K562 (cell line): ENCODE results near the gene TUBB6. TPM values are rescaled to one million over a fixed set of nuclear protein-coding genes. Genes with fewer than 3 reads are reported as not detected.

ENCODE experiments used
- ATAC-seq: fragments of 200-7000 bp; cut with Tn5 transposase; 3 replicates; pipeline ENCODE4 v1.9.1; 2020; ENCODE audit warnings: moderate library complexity
- BruUV-seq: library from RNA; stranded (reverse); fragments of 400-500 nt; replicated peaks from 2 replicates; lab custom pipeline; 2021; lab: Mats Ljungman, UMichigan
- CTCF ChIA-PET: fragments of 300-600 bp; formaldehyde crosslinking; extraction: SDS; loops from one replicate; lab custom pipeline; 2021; ENCODE audit warnings: low intra/inter-chr PET ratio; lab: Yijun Ruan, JAX
- POLR2A ChIA-PET: fragments of 300-600, 350-650 bp; sonication (Branson Sonifier 250); formaldehyde crosslinking; extraction: SDS; loops from one replicate; lab custom pipeline; 2021; ENCODE audit warnings: antibody characterized with exemption, inconsistent platforms; lab: Yijun Ruan, JAX
- DNase-seq, 4 experiments: peaks; one replicate each; pipeline versions ENCODE4 v3.0.0 to v3.0.0-alpha.2; 2011 to 2018; ENCODE audit warnings: low spot score in 3 of 4, mixed read lengths in 3 of 4; ENCODE audit errors: extremely low read depth in 1 of 4
- FAIRE-seq: peaks from 2 replicates; lab custom pipeline; 2011; peaks lifted over from hg19 to GRCh38; lab: Jason Lieb, UNC
- H2AFZ ChIP-seq: 2 replicates; pipeline ENCODE4 v1.6.0; 2011; ENCODE audit warnings: low read depth, low read length, control low read depth, inconsistent platforms
- H3K27ac ChIP-seq: fragments of 200-600 bp; 3 replicates; pipeline ENCODE4 v1.8.0; 2011; ENCODE audit warnings: low read depth, mild to moderate bottlenecking, control low read depth, inconsistent platforms, low read length, moderate library complexity, mixed read lengths; ENCODE audit errors: extremely low read depth
- H3K27me3 ChIP-seq, 2 experiments: fragments of 300-600 bp in 1 of 2; 2 replicates in 1 of 2; 3 replicates in 1 of 2; pipeline versions ENCODE4 v1.6.0 to v1.8.0; 2011; ENCODE audit warnings: inconsistent platforms in 2 of 2, low read length in 2 of 2, mild to moderate bottlenecking in 1 of 2, mixed read lengths in 1 of 2, moderate library complexity in 1 of 2; ENCODE audit not compliant: control insufficient read depth in 2 of 2, insufficient read depth in 2 of 2
- H3K36me3 ChIP-seq: fragments of 300-600 bp; 3 replicates; pipeline ENCODE4 v1.8.0; 2011; ENCODE audit warnings: mild to moderate bottlenecking, low read length, inconsistent platforms; ENCODE audit not compliant: control insufficient read depth, insufficient read depth
- H3K4me1 ChIP-seq, 2 experiments: fragments of 200-600 bp in 1 of 2; replicated peaks in 1 of 2; 2 replicates in 1 of 2; 3 replicates in 1 of 2; pipeline versions ENCODE4 v1.5.1 to v1.8.0; 2011; ENCODE audit warnings: inconsistent platforms in 2 of 2, low read length in 2 of 2, mild to moderate bottlenecking in 1 of 2, mixed read lengths in 1 of 2, moderate library complexity in 1 of 2; ENCODE audit not compliant: control insufficient read depth in 2 of 2, insufficient read depth in 2 of 2
- H3K4me2 ChIP-seq: 2 replicates; pipeline ENCODE4 v1.6.1; 2011; ENCODE audit warnings: low read length, control low read depth, inconsistent platforms, mixed read lengths; ENCODE audit not compliant: insufficient read depth
- H3K4me3 ChIP-seq: fragments of 200-600 bp; sonication (generic), shearing (Covaris generic); 2 replicates; pipeline ENCODE4 v1.5.1; 2016; ENCODE audit warnings: control low read depth, inconsistent platforms
- H3K79me2 ChIP-seq: fragments of 200-600 bp; 3 replicates; pipeline ENCODE4 v1.8.0; 2011; ENCODE audit warnings: low read length, inconsistent platforms; ENCODE audit not compliant: control insufficient read depth, insufficient read depth
- H3K9ac ChIP-seq, 2 experiments: 2 replicates each; pipeline versions ENCODE4 v1.6.0 to v1.6.1; 2011; ENCODE audit warnings: low read depth in 2 of 2, low read length in 2 of 2, control low read depth in 1 of 2, inconsistent platforms in 1 of 2, mild to moderate bottlenecking in 1 of 2, mixed read lengths in 1 of 2; ENCODE audit not compliant: insufficient read depth in 1 of 2
- H3K9me1 ChIP-seq: one replicate; pipeline ENCODE4 v1.6.0; 2011; ENCODE audit warnings: inconsistent platforms, mild to moderate bottlenecking, low read length, moderate library complexity; ENCODE audit not compliant: control insufficient read depth, insufficient read depth
- H3K9me3 ChIP-seq: replicated peaks from 2 replicates; pipeline ENCODE4 v1.5.1; 2011; ENCODE audit warnings: low read depth, low read length, inconsistent platforms; ENCODE audit not compliant: control insufficient read depth, insufficient read depth
- H4K20me1 ChIP-seq: replicated peaks from 2 replicates; pipeline ENCODE4 v1.6.1; 2011; ENCODE audit warnings: low read length, inconsistent platforms, mixed read lengths; ENCODE audit not compliant: control insufficient read depth, insufficient read depth
- BCOR ChIP-seq: fragments of 450-650 bp; IDR thresholded peaks from 2 replicates; pipeline ENCODE4 v1.6.1; 2016
- BDP1 ChIP-seq: IDR thresholded peaks from 3 replicates; pipeline ENCODE4 v1.6.1; 2011; ENCODE audit not compliant: insufficient read length, insufficient read depth
- CBFA2T3 ChIP-seq: fragments of 450-650 bp; IDR thresholded peaks from 2 replicates; pipeline ENCODE4 v1.6.1; 2017
- CTBP1 ChIP-seq: fragments of 450-650 bp; IDR thresholded peaks from 2 replicates; pipeline ENCODE4 v1.6.1; 2016; ENCODE audit warnings: borderline replicate concordance
- DDX20 ChIP-seq: fragments of 450-650 bp; IDR thresholded peaks from 2 replicates; pipeline ENCODE4 v1.6.1; 2016; ENCODE audit warnings: missing genetic modification characterization, low read depth, mild to moderate bottlenecking, missing compliant biosample characterization, moderate library complexity
- DMBX1 ChIP-seq: fragments of 250-450 bp; sonication (Bioruptor Pico); IDR thresholded peaks from 2 replicates; pipeline ENCODE4 v1.8.0; 2022; ENCODE audit warnings: inconsistent platforms, mild to moderate bottlenecking, moderate library complexity, borderline replicate concordance
- ESRRA ChIP-seq: fragments of 450-650 bp; IDR thresholded peaks from 2 replicates; pipeline ENCODE4 v1.6.1; 2014; ENCODE audit warnings: low read depth, mild to moderate bottlenecking, moderate library complexity, borderline replicate concordance
- GTF2A2 ChIP-seq: IDR thresholded peaks from 2 replicates; pipeline ENCODE4 v1.6.1; 2016; ENCODE audit warnings: mild to moderate bottlenecking, missing genetic modification characterization, missing compliant biosample characterization
- ILF3 ChIP-seq: fragments of 450-650 bp; IDR thresholded peaks from 2 replicates; pipeline ENCODE4 v1.6.1; 2018; ENCODE audit warnings: antibody characterized with exemption, mild to moderate bottlenecking, moderate library complexity, borderline replicate concordance
- KDM1A ChIP-seq, 2 experiments: fragments of 450-650 bp; IDR thresholded peaks; 2 replicates each; pipeline ENCODE4 v1.6.1; 2016; ENCODE audit warnings: mild to moderate bottlenecking in 2 of 2
- KHSRP ChIP-seq: fragments of 450-650 bp; IDR thresholded peaks from 2 replicates; pipeline ENCODE4 v1.6.1; 2017
- MEIS2 ChIP-seq: fragments of 450-650 bp; IDR thresholded peaks from 2 replicates; pipeline ENCODE4 v1.6.1; 2014; ENCODE audit warnings: mild to moderate bottlenecking; ENCODE audit not compliant: partially characterized antibody
- NR2C1 ChIP-seq, 2 experiments: fragments of 450-650 bp; IDR thresholded peaks; 2 replicates each; pipeline ENCODE4 v1.6.1; 2017; ENCODE audit warnings: mild to moderate bottlenecking in 2 of 2, antibody characterized with exemption in 1 of 2, inconsistent platforms in 1 of 2, missing compliant biosample characterization in 1 of 2, missing genetic modification characterization in 1 of 2
- RBFOX2 ChIP-seq: fragments of 200-400 bp; formaldehyde crosslinking; IDR thresholded peaks from 2 replicates; pipeline ENCODE4 v1.6.1; 2017; ENCODE audit warnings: low read depth, mild to moderate bottlenecking, low read length, moderate library complexity
- SP1 ChIP-seq: sonication (generic); formaldehyde crosslinking; IDR thresholded peaks from 2 replicates; pipeline ENCODE4 v1.8.1; 2022; ENCODE audit warnings: mild to moderate bottlenecking, missing genetic modification reagents
- SPI1 ChIP-seq: IDR thresholded peaks from 2 replicates; pipeline ENCODE4 v1.6.1; 2011; ENCODE audit warnings: low read depth, low read length, control low read depth, borderline replicate concordance
- ZNF146 ChIP-seq: IDR thresholded peaks from one replicate; pipeline ENCODE4 v1.6.1; 2018; ENCODE audit warnings: missing compliant biosample characterization; ENCODE audit not compliant: unreplicated experiment
- ZNF274 ChIP-seq: IDR thresholded peaks from 2 replicates; pipeline ENCODE4 v1.6.1; 2011; ENCODE audit warnings: low read depth, mild to moderate bottlenecking, low read length, moderate library complexity, borderline replicate concordance
- WGBS: fragments of 100-300 bp; shearing (Covaris generic); methylation state at CpG from one replicate; pipeline ENCODE4 v1.1.6; 2016; ENCODE audit warnings: low coverage, mixed read lengths; ENCODE audit not compliant: insufficient coverage; ENCODE audit errors: missing lambda C conversion rate; 5-methylcytosine and 5-hydroxymethylcytosine counted together
- in situ Hi-C: fragments of 300-500 bp; cut with MboI; formaldehyde crosslinking; loops from 4 replicates; pipeline ENCODE4 v1.15.0; 2018; ENCODE audit warnings: inconsistent platforms, mixed read lengths
- intact Hi-C: fragments of 100-400 bp; cut with micrococcal nuclease; formaldehyde crosslinking; loops from 2 replicates; pipeline ENCODE4 v1.14.2; 2022
- polyA plus RNA-seq, 8 experiments: library from polyadenylated mRNA; depleted of rRNA in 4 of 8; stranded (reverse) in 5 of 8; unstranded in 3 of 8; fragments of >200 nt; fragmentation: Nextera tagmentation in 2 of 8; fragmentation: Illumina TruSeq in 1 of 8; extraction: Ambion mirVana in 2 of 8; extraction: Trizol in 1 of 8; gene quantifications; 2 replicates each; pipeline versions ENCODE4 v1.2.1 to v1.2.3, GENCODE V29; 2011 to 2014; ENCODE audit warnings: inconsistent platforms in 1 of 8, missing spikeins in 1 of 8
- total RNA-seq, 7 experiments: library from RNA; depleted of rRNA in 6 of 7; stranded (reverse); fragments of >200 nt in 6 of 7; fragmentation: Illumina TruSeq in 2 of 7; extraction: Trizol in 2 of 7; gene quantifications; 2 replicates each; pipeline versions ENCODE4 v1.2.1 to v1.2.3, GENCODE V29; 2011 to 2021; ENCODE audit warnings: low replicate concordance in 1 of 7
- TF ChIP-seq, protein P1 (sequence below): fragments of 250-450 bp; sonication (Bioruptor Pico); IDR thresholded peaks from 2 replicates; pipeline ENCODE4 v1.8.0; 2022; ENCODE audit warnings: moderate library complexity, mild to moderate bottlenecking, inconsistent platforms
- TF ChIP-seq, protein P2 (sequence below), 2 experiments: IDR thresholded peaks in 1 of 2; conservative IDR thresholded peaks in 1 of 2; 2 replicates each; pipeline ENCODE4 v1.6.1; 2016; ENCODE audit warnings: low read depth in 2 of 2, mild to moderate bottlenecking in 1 of 2, missing compliant biosample characterization in 1 of 2, missing genetic modification characterization in 1 of 2, moderate library complexity in 1 of 2
- TF ChIP-seq, protein P3 (sequence below): fragments of 450-650 bp; IDR thresholded peaks from 2 replicates; pipeline ENCODE4 v1.6.1; 2016

TUBB6 gene
- total and polyA plus RNA-seq, 9 of the 15 experiments (the other 6 are each of a cell fraction or from before 2014, with no cell fraction given): 43.9 to 404 (median 81.1) TPM

DNA sequence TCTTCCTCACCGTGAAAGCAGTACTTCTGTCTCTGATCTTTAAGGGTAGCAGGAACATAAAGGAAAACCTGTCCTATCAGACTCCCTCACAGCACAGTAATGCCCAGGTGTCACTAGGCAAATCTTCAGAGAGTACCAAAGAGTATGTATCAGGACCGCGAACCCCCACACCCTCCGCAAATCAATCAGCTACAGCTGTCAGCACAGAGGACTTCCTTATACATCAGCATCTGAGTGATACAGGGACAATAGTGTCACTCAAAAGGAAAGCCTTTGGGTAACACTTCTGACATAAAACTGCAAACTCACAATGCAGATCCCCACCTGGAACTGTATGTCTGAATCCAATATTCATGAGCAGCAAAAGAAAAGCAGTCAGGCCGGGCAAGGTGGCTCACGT is 66.4 kb downstream of the TUBB6 start:
- BruUV-seq: no TSS peak
- TF ChIP-seq ZNF146 (CRISPR knock-in tag): no peak
- TF ChIP-seq CTBP1: peak; percentile 56
- TF ChIP-seq DDX20 (tag): no peak
- no peak for TF ChIP-seq SP1 (CRISPR knock-in tag)
- no peak for TF ChIP-seq ZNF274
- peak in 1 of 2 experiments; percentile 25; a peak in 2 of 4 replicates for TF ChIP-seq KDM1A (IDR thresholded peaks at IDR 0.05)
- TF ChIP-seq KHSRP: no peak
- TF ChIP-seq CBFA2T3: peak; percentile 50; the same call in 1 of the 2 replicates
- TF ChIP-seq MEIS2: peak; percentile 91
- TF ChIP-seq BDP1: no peak
- no peak for TF ChIP-seq RBFOX2
- TF ChIP-seq, protein P1, sequence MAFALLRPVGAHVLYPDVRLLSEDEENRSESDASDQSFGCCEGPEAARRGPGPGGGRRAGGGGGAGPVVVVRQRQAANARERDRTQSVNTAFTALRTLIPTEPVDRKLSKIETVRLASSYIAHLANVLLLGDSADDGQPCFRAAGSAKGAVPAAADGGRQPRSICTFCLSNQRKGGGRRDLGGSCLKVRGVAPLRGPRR (CRISPR knock-in tag): no peak
- TF ChIP-seq, protein P2, sequence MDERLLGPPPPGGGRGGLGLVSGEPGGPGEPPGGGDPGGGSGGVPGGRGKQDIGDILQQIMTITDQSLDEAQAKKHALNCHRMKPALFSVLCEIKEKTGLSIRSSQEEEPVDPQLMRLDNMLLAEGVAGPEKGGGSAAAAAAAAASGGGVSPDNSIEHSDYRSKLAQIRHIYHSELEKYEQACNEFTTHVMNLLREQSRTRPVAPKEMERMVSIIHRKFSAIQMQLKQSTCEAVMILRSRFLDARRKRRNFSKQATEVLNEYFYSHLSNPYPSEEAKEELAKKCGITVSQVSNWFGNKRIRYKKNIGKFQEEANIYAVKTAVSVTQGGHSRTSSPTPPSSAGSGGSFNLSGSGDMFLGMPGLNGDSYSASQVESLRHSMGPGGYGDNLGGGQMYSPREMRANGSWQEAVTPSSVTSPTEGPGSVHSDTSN (CRISPR knock-in tag; IDR thresholded peaks at IDR 0.05; ENCODE audit: low read depth): peak; percentile 29; the same call in 1 of the 2 replicates
- TF ChIP-seq, protein P2 (tag; conservative IDR thresholded peaks at IDR 0.05; ENCODE audit: low read depth): peak; percentile 72
- no peak for TF ChIP-seq BCOR
- no peak for TF ChIP-seq ESRRA
- no peak for TF ChIP-seq NR2C1 (IDR thresholded peaks at IDR 0.05)
- TF ChIP-seq NR2C1 (tag; IDR thresholded peaks at IDR 0.05): no peak
- TF ChIP-seq ILF3: no peak
- 0 out of 2 replicates have a peak, but pooled peaks have one; percentile 23 for TF ChIP-seq SPI1
- TF ChIP-seq GTF2A2 (tag): no peak
- no peak for TF ChIP-seq DMBX1
- TF ChIP-seq, protein P3, sequence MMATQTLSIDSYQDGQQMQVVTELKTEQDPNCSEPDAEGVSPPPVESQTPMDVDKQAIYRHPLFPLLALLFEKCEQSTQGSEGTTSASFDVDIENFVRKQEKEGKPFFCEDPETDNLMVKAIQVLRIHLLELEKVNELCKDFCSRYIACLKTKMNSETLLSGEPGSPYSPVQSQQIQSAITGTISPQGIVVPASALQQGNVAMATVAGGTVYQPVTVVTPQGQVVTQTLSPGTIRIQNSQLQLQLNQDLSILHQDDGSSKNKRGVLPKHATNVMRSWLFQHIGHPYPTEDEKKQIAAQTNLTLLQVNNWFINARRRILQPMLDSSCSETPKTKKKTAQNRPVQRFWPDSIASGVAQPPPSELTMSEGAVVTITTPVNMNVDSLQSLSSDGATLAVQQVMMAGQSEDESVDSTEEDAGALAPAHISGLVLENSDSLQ: peak; percentile 90

More for the DNA sequence above, 66.4 kb downstream of the TUBB6 start:
- H3K36me3 ChIP-seq: peaks cover 46% of the 10 kb centered on the region
- no peaks in the 10 kb centered on the region for H3K9me3 ChIP-seq
- intact Hi-C loops (no loop called here), in situ Hi-C loops (no loop called here)
- no peaks in the 10 kb centered on the region for H3K27me3 ChIP-seq
- WGBS: 42% methylated on average over 6 of the region's 6 CpGs
- H3K9ac ChIP-seq: no peak overlapping the region; a peak in 1 of 4 replicates
- ChIA-PET POLR2A (interaction anchor here (3.1 kb wide), 1 partner anchor 13 kb away, joined by 18 read pairs; no protein-coding TSS in a partner anchor), CTCF (interaction anchor here (0.7 kb wide), 1 partner anchor 785 kb away, joined by 3 read pairs; no protein-coding TSS in a partner anchor)
- no peak for ATAC-seq
- H3K27ac ChIP-seq: no peak overlapping the region
- H3K4me1 ChIP-seq: peaks cover 28 to 33% of the 10 kb centered on the region in 2 experiments
- H3K4me3 ChIP-seq: no peak overlapping the region
- peaks cover 70% of the 10 kb centered on the region for H3K79me2 ChIP-seq
- H2AFZ ChIP-seq: no peak overlapping the region
- DNase-seq: peak in 1 of 4 experiments; percentile 34
- peaks cover 32% of the 10 kb centered on the region for H4K20me1 ChIP-seq
- H3K9me1 ChIP-seq: peaks cover 3% of the 10 kb centered on the region
- FAIRE-seq: peak; percentile 23
- peak overlapping the region; percentile 45 for H3K4me2 ChIP-seq
